Measurements from ENCODE around the gene SRSF1.
"Not testable (repeated sequence)": the region's sequence is repeated elsewhere in the genome, so short reads cannot be mapped to it uniquely, and the experiment has no call there.

Gene SRSF1

GRCh38 chr17:57974053-57974824 lies 32.8 kb downstream of the SRSF1 start:
- not testable (repeated sequence) for H3K27ac ChIP-seq, H3K4me3 ChIP-seq

DNA sequence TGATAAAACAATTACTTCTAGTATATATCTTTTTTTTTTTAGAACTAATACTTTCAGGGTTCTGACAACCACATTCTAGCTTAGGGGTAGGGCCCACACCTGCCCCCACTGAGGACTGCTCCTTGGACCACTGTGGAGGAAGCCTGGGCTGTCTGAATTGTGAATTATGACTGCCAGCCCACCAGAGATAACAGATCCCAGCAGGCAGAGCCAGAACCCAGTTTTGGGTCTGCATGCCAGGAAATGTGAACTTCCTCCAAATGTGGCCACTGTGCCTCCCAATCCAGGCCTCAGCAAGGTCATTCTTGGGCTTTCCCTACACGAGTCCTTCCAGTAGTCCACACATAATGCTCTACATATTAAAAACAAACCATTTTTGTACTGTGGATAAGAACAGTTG lies 34.9 kb downstream of the SRSF1 start:
- H3K4me3 ChIP-seq = no peak overlapping the region
- H3K27ac ChIP-seq = no peak overlapping the region

DNA sequence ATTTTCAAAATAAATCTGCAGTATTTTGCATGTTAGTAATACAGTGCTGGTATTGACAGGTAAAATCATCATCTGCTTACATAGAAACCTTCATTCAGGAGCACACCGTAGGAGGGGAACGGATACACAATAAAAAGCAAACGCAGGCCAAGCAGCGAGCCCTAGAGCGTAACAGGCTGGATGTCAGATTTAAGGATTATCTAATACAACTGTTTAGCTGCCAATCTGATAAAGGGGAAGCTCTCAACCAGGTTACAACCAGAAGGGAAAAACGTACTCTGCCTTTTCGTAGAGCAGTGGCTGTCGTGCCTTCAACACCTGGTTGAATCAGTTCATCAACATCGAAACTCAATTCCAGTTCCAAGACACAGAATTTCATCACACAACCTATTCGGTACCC lies 35.5 kb downstream of the SRSF1 start:
- Histone ChIP-seq H3K4me3 (no peak overlapping the region), H3K27ac (no peak overlapping the region)

DNA sequence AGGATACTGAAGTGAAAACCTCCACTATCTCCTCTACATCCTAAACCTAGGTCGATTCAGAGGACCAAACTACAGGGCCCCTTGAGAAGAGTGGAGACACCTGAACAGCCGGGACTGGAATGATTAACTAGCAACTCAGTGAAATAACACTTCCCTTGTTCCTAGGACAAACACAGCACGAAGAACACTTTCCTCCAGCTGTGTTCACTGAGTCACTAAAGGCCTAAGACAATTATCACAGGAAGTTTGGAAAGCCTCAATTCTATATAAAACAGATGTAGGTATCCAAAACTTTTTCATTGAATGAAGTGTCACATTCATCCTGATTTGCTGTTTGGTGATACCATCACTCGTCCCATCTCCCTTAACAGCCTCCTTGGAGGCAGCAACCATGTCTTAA lies 36.3 kb downstream of the SRSF1 start:
- Histone ChIP-seq H3K4me3 (no peak overlapping the region), H3K27ac (no peak overlapping the region)

DNA sequence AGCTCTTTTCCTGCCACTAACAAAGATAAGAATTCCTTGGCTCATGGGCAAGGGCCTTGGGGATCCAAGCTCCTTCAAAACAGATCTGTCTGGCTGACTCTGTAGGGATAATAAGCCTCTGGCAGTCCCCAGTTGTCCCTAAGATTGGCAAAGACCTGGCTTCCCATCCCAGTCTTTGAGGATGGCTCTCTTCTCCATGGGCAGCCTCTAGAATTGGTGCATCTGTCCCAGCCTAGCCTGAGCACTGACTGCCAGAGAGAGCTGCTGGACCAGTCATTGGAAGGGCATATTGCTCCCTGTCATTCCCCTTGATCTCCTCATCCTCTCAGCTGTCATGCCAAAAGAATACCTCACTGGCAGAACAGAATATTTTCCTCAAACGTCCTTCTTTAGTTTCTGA lies 38.6 kb downstream of the SRSF1 start:
- H3K27ac ChIP-seq = no peak overlapping the region
- H3K4me3 ChIP-seq = no peak overlapping the region

DNA sequence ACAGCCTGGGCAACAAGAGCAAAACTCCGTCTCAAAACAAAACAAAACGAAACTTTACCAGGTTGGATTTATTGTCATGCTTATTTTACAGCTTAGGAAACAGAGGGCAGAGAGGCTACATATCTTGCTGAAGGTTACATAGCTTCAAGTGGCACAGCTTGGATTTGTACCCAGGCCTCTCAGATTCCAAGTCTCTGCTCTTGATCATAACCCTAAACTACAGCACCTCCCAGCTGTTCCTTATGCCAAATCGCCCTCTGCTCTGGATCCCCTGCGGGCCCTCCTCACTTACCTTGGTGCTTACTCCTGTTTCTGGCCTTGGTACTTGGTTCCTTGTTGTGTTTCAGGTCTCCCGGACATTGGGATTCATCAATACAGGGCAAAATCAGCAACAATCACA lies 40.2 kb downstream of the SRSF1 start:
- no peak overlapping the region for H3K4me3 ChIP-seq
- H3K27ac ChIP-seq = no peak overlapping the region

DNA sequence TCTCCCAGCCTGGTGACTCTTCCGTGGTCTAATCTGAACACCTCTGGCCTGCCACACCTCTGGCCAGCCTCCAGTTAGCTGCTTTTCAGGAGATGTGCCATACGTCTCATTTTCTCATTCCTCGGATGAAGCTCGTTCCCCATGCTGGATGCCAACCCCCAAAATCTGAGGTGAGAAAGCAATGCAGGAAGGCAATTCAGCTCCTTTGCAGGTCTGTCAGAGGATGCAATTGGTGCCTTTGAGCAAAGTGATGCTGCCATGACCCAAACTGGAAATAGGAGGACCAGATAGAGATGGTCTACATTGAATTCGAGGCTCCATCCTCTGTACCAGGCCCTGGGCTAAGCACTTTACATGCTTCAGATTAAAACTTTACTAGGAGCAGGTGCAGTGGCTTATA lies 40.8 kb downstream of the SRSF1 start:
- Histone ChIP-seq H3K4me3 (no peak overlapping the region), H3K27ac (no peak overlapping the region)

DNA sequence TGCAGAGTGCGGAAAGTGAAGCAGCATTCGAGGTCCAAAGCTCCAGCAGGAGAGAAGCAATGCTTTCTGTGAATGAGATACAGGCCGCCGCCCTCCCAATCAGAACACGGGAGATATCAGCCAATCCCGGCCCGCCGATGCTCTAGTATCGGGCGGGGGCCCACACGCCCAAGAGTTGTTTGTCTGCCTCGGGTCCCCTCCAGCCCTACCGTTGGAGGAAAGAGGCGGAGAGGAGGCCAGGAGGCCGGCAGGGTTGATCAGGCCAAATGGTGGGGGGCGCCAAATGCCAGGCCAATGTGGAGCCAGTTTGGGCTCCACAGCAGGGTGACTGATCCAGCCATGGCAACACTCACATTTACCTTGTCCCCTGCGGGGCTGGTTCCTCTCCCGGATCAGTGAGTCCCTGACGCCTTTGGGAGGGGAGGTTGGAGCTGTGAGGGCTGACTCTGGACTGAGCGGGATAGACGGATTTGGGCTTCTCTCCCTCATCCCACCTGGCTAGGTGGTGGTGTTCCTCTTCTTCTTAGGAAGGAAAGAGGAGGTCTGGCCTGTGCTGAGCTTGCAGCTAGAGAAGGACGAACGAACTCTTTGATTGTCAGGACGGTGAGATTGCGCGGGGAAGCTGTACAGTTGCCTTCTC lies 41.4 kb downstream of the SRSF1 start:
- Histone ChIP-seq H3K4me3 (no peak overlapping the region), H3K27ac (no peak overlapping the region)

- no peak overlapping the region for H3K27ac ChIP-seq
- H3K4me3 ChIP-seq = no peak overlapping the region
Measured at GRCh38 chr17:57963149-57963511, 43.9 kb downstream of the SRSF1 start.

GRCh38 chr17:57962279-57963148 lies 44.5 kb downstream of the SRSF1 start:
- Histone ChIP-seq H3K4me3 (no peak overlapping the region), H3K27ac (no peak overlapping the region)

- H3K4me3 ChIP-seq = no peak overlapping the region
Measured at GRCh38 chr17:57959929-57960328, 47.1 kb downstream of the SRSF1 start.

GRCh38 chr17:57958391-57958790 lies 48.7 kb downstream of the SRSF1 start:
- not testable (repeated sequence) for H3K4me3 ChIP-seq, H3K27ac ChIP-seq

More at GRCh38 chr17:57959929-57960328, 47.1 kb downstream of the SRSF1 start:
- H3K27ac ChIP-seq = no peak overlapping the region

DNA sequence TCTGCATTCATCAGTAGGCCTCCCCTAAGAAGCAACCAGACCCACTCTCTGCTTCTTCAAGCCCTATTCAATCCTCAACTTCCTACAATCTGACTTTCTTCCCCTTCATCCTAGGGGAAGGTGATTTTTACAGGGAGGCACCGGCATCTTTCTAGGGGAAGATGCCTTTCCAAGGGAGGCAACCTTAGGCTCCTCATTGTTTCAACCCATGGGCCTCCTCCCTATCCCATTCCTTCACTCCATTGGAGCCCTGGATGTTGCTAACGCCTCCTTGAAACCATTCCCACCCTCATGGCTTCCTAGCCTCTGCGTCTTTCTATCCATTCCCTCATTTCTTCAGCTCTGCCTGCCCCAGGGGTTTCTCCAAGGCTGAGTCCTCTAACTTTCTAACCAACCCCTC lies 49.2 kb downstream of the SRSF1 start:
- H3K27ac ChIP-seq = no peak overlapping the region
- H3K4me3 ChIP-seq = no peak overlapping the region

DNA sequence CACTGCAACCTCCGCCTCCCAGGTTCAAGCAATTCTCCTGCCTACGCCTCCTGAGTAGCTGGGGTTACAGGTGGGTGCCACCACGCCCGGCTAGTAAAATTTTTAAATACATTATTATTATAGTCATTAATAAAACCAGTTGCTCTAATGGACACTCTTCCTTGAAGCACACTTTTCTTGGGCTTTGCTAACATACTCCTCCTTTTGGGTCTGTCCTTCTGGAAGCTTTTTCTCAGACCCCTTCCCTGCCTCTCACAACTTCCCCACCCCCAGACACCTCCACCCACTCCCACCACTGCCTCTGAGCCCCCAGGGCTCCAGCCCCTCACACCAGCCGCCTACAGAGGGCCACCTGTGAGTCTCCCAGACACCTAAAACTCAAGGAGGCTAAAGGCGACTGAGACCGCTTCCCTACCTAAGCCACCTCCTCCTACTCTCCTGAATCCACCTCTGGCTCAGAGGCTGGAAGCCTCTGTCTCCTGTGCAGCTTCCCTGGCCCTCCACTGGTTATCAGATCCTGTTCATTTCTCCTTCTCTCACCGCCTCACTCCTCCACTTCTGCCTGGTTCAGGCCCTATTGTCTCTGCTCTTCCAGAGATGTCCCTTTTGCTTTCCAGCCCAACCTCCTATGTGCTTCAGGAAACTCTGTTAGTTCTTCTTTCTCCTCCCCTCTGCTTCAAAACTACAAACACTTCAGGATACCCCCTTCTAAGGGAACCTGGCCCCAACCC lies 49.8 kb downstream of the SRSF1 start:
- no peak overlapping the region for H3K4me3 ChIP-seq
- H3K27ac ChIP-seq = no peak overlapping the region

GRCh38 chr17:57956291-57957119 lies 50.5 kb downstream of the SRSF1 start:
- no peak overlapping the region for H3K27ac ChIP-seq
- H3K4me3 ChIP-seq = no peak overlapping the region

GRCh38 chr17:57955183-57955931 lies 51.7 kb downstream of the SRSF1 start, which contains the start of gene CUEDC1:
TSS of gene CUEDC1 (minus strand) at chr17:57955412. CDS start at chr17:57885564, 69,848 bp downstream.
- Histone ChIP-seq H3K27ac (peak within 1 kb of the TSS; percentile 76 to 98 (median 93)), H3K4me3 (peak within 1 kb of the TSS; percentile 61 to 76 (median 69))

DNA sequence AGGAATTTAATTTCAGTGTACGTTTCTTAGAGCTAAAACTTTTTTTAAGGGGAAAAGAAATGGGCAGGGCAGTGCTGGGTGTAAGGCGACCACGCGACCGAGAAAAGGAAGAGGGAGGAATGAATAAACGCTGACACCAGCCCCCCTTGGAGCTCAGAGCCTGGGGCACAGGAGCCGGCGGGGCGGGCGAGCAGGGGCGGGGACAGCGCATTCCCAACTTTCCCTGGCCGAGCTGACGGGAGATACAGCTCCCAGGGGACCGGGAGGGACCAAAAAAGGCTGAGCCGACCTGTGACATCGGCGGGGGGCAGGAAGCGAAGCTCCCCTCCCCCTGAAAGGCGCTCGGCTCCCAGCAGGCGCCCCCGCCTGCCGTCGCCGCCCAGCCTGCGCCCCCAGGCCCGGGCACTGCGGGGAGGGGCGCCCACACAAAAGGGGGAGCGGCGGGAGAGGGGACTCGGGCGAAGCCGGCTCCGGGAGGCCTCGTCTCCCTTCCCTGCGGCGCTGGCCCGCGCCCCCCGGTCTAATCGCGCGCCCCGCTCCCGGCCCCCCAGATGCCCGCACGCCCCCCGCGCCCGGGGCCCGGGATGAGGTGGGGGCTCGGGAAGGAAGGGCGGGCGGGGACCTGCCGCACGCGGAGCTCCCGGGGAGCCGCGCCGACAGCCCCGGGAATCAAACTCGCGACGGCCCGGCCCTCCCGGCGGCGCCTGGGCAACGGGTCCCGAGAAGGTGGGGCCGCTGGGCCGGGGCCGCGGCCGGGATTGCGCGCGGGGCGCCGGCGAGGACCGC lies 52.5 kb downstream of the SRSF1 start:
- peak overlapping the region; percentile 76 to 98 (median 93) for H3K27ac ChIP-seq
- H3K4me3 ChIP-seq = peak overlapping the region; percentile 61 to 76 (median 69)

Measured in skin epidermis (tissue), 12 donors.